ENCODE data around the gene COPB2. TPM values are rescaled to one million over a fixed set of nuclear protein-coding genes. Genes with fewer than 3 reads are reported as not detected.

COPB2 gene
- total and polyA plus RNA-seq, 2 donors (not counting 1 experiment from before 2014, with no cell fraction given) = 15.9 to 75.4 TPM

DNA sequence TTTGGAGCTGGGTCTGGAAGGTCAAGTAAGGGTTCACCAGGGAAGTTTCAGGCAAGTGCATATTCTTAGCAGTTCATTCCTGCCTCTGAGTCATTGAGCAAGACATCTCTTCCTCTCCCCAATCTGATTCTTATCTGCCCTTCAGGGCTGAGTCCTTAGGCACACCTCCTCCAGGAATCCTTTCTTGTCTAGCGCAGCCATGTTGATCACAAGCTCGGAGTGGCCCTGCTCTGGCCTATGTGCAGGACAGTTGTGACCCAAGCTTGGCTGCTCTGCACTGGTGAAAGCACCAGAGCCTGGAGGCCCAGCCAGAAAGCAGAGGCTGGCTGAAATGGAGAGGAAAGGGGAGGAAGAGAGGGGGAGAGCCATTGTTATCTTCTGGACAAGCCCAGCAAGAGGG lies 76.5 kb downstream of the COPB2 start:
- 94% methylated on average over 2 of the region's 2 CpGs for WGBS (ENCODE audit: insufficient coverage)
- Mint-ChIP-seq H3K27me3 (peaks cover 46% of the 10 kb centered on the region), H3K9me3 (ENCODE audit: insufficient read depth) (no peaks in the 10 kb centered on the region), H3K27ac (no peak overlapping the region), H3K4me1 (no peaks in the 10 kb centered on the region), H3K4me3 (no peak overlapping the region)
- no peak for DNase-seq
- intact Hi-C loops (cut with micrococcal nuclease) = no loop called here
- Histone ChIP-seq H4K20me1 (ENCODE audit: control insufficient read depth, insufficient read depth, low read length, poor library complexity, severe bottlenecking) (no peaks in the 10 kb centered on the region), H2AFZ (ENCODE audit: insufficient read depth, low read depth, low read length, poor library complexity, severe bottlenecking) (no peak overlapping the region), H3K27ac (ENCODE audit: low read length in 2 of 2) (no peak overlapping the region), H3K4me1 (ENCODE audit: control insufficient read depth in 2 of 2, insufficient read depth in 2 of 2, low read length in 2 of 2) (no peaks in the 10 kb centered on the region), H3K4me2 (replicated peaks; ENCODE audit: low read depth, low read length, poor library complexity, severe bottlenecking) (no peak overlapping the region), H3K36me3 (replicated peaks in 1 of 2; ENCODE audit: control extremely low read depth in 1 of 2, control insufficient read depth in 1 of 2, extremely low read depth in 1 of 2, insufficient read depth in 2 of 2, low read length in 1 of 2) (no peaks in the 10 kb centered on the region), H3K27me3 (replicated peaks in 1 of 4; ENCODE audit: control extremely low read depth in 1 of 4, control insufficient read depth in 3 of 4, insufficient read depth in 4 of 4, low read length in 3 of 4) (no peaks in the 10 kb centered on the region), H3K4me3 (ENCODE audit: control extremely low read depth in 1 of 5, extremely low read depth in 1 of 5, insufficient read depth in 1 of 5, low read depth in 2 of 5, low read length in 4 of 5) (no peak overlapping the region), H3K79me2 (ENCODE audit: control insufficient read depth, insufficient read depth, low read length) (no peaks in the 10 kb centered on the region), H3K9ac (ENCODE audit: low read length) (no peak overlapping the region), H3K9me3 (ENCODE audit: control extremely low read depth in 1 of 3, control insufficient read depth in 2 of 3, insufficient read depth in 1 of 3, low read length in 2 of 3) (no peaks in the 10 kb centered on the region)
- ChIA-PET CTCF (no interaction called here), POLR2A (no interaction called here)
- ATAC-seq (ENCODE audit: low read depth) = no peak
- TF ChIP-seq, protein P1, sequence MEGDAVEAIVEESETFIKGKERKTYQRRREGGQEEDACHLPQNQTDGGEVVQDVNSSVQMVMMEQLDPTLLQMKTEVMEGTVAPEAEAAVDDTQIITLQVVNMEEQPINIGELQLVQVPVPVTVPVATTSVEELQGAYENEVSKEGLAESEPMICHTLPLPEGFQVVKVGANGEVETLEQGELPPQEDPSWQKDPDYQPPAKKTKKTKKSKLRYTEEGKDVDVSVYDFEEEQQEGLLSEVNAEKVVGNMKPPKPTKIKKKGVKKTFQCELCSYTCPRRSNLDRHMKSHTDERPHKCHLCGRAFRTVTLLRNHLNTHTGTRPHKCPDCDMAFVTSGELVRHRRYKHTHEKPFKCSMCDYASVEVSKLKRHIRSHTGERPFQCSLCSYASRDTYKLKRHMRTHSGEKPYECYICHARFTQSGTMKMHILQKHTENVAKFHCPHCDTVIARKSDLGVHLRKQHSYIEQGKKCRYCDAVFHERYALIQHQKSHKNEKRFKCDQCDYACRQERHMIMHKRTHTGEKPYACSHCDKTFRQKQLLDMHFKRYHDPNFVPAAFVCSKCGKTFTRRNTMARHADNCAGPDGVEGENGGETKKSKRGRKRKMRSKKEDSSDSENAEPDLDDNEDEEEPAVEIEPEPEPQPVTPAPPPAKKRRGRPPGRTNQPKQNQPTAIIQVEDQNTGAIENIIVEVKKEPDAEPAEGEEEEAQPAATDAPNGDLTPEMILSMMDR (IDR thresholded peaks at IDR 0.05) = no peak
- TF ChIP-seq EZH2 (IDR thresholded peaks at IDR 0.05; ENCODE audit: borderline replicate concordance, insufficient read depth, low read depth, low read length, poor library complexity, severe bottlenecking) = no peak

DNA sequence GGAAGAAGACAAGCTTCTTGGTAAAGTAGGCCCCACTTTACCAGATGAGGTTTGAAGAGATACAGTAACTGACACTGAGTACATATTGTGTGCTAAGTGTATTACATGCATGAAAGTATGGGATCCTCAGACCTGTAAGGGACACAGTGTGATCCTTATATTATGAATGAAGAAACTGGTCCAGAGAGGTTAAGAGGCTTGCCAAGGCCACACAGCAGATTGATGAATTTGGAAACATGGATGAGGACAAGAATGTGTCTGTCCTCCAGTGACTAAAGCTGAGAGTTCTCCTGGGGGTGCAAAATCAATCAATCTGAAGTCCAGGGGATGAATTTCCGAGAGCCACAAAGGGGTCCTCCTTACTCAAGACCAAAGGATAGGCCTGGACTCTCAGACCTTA lies 77.0 kb downstream of the COPB2 start:
- no peaks in the 10 kb centered on the region for H3K27me3 ChIP-seq (replicated peaks in 1 of 4; ENCODE audit: control extremely low read depth in 1 of 4, control insufficient read depth in 3 of 4, insufficient read depth in 4 of 4, low read length in 3 of 4)
- H3K4me1 ChIP-seq (ENCODE audit: control insufficient read depth in 2 of 2, insufficient read depth in 2 of 2, low read length in 2 of 2) = no peaks in the 10 kb centered on the region
- no peak overlapping the region for H2AFZ ChIP-seq (ENCODE audit: insufficient read depth, low read depth, low read length, poor library complexity, severe bottlenecking)
- H3K79me2 ChIP-seq (ENCODE audit: control insufficient read depth, insufficient read depth, low read length) = no peaks in the 10 kb centered on the region
- ChIA-PET POLR2A (no interaction called here), CTCF (no interaction called here)
- 100% methylated on average over 1 of the region's 1 CpG for WGBS (ENCODE audit: insufficient coverage)
- no peak overlapping the region for H3K4me2 ChIP-seq (replicated peaks; ENCODE audit: low read depth, low read length, poor library complexity, severe bottlenecking)
- H3K4me3 ChIP-seq (ENCODE audit: control extremely low read depth in 1 of 5, extremely low read depth in 1 of 5, insufficient read depth in 1 of 5, low read depth in 2 of 5, low read length in 4 of 5) = no peak overlapping the region
- no peak for ATAC-seq (ENCODE audit: low read depth)
- H3K36me3 ChIP-seq (replicated peaks in 1 of 2; ENCODE audit: control extremely low read depth in 1 of 2, control insufficient read depth in 1 of 2, extremely low read depth in 1 of 2, insufficient read depth in 2 of 2, low read length in 1 of 2) = no peaks in the 10 kb centered on the region
- Mint-ChIP-seq H3K9me3 (ENCODE audit: insufficient read depth) (no peaks in the 10 kb centered on the region), H3K4me1 (no peaks in the 10 kb centered on the region), H3K4me3 (no peak overlapping the region), H3K27ac (no peak overlapping the region), H3K27me3 (peaks cover 46% of the 10 kb centered on the region)
- TF ChIP-seq EZH2 (IDR thresholded peaks at IDR 0.05; ENCODE audit: borderline replicate concordance, insufficient read depth, low read depth, low read length, poor library complexity, severe bottlenecking) = no peak
- TF ChIP-seq, protein P1 (IDR thresholded peaks at IDR 0.05) = no peak
- intact Hi-C loops (cut with micrococcal nuclease) = no loop called here
- H3K9me3 ChIP-seq (ENCODE audit: control extremely low read depth in 1 of 3, control insufficient read depth in 2 of 3, insufficient read depth in 1 of 3, low read length in 2 of 3) = no peaks in the 10 kb centered on the region
- no peaks in the 10 kb centered on the region for H4K20me1 ChIP-seq (ENCODE audit: control insufficient read depth, insufficient read depth, low read length, poor library complexity, severe bottlenecking)
- H3K27ac ChIP-seq (ENCODE audit: low read length in 2 of 2) = no peak overlapping the region
- no peak overlapping the region for H3K9ac ChIP-seq (ENCODE audit: low read length)
- DNase-seq = no peak

Measured in B cell (primary cell).